ENCODE data around the gene ZNF680. TPM values are rescaled to one million over a fixed set of nuclear protein-coding genes. Genes with fewer than 3 reads are reported as not detected.

ZNF680 gene
- total RNA-seq, 1 experiment from 2014 or later, result 11.2 TPM

DNA sequence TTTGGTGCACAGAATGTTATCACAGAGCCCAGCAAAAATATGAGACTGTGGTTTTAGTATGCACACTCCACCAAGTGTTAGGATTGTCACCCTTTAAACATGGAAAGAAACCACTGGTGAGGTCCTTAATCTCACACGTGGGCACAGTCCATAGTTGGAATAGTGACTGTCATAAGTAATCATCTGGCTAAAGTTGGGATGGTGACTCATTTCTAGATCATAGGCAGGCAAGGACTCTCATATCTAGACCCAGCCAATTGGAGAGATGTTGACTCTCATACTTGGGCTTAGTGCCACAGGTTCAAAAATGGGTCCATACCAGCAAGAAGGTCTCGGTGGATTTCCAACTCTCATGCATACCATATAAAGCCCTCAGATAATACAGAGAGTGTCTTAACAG lies 39.6 kb upstream of the ZNF680 start (continued):
- TF ChIP-seq, protein P1, sequence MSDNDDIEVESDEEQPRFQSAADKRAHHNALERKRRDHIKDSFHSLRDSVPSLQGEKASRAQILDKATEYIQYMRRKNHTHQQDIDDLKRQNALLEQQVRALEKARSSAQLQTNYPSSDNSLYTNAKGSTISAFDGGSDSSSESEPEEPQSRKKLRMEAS (IDR thresholded peaks at IDR 0.05), result no peak
- TF ChIP-seq EZH2 (IDR thresholded peaks at IDR 0.05), result no peak
- no peak for TF ChIP-seq EGR1 (IDR thresholded peaks at IDR 0.05; ENCODE audit: low read depth)
- no peak for TF ChIP-seq SIN3A (IDR thresholded peaks at IDR 0.05; ENCODE audit: low read depth)
- TF ChIP-seq JUND (IDR thresholded peaks at IDR 0.05), result no peak
- TF ChIP-seq, protein P2, sequence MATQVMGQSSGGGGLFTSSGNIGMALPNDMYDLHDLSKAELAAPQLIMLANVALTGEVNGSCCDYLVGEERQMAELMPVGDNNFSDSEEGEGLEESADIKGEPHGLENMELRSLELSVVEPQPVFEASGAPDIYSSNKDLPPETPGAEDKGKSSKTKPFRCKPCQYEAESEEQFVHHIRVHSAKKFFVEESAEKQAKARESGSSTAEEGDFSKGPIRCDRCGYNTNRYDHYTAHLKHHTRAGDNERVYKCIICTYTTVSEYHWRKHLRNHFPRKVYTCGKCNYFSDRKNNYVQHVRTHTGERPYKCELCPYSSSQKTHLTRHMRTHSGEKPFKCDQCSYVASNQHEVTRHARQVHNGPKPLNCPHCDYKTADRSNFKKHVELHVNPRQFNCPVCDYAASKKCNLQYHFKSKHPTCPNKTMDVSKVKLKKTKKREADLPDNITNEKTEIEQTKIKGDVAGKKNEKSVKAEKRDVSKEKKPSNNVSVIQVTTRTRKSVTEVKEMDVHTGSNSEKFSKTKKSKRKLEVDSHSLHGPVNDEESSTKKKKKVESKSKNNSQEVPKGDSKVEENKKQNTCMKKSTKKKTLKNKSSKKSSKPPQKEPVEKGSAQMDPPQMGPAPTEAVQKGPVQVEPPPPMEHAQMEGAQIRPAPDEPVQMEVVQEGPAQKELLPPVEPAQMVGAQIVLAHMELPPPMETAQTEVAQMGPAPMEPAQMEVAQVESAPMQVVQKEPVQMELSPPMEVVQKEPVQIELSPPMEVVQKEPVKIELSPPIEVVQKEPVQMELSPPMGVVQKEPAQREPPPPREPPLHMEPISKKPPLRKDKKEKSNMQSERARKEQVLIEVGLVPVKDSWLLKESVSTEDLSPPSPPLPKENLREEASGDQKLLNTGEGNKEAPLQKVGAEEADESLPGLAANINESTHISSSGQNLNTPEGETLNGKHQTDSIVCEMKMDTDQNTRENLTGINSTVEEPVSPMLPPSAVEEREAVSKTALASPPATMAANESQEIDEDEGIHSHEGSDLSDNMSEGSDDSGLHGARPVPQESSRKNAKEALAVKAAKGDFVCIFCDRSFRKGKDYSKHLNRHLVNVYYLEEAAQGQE (IDR thresholded peaks at IDR 0.05; ENCODE audit: low read depth), result no peak
- TF ChIP-seq EZH2phosphoT487 (IDR thresholded peaks at IDR 0.05; ENCODE audit: borderline replicate concordance), result no peak
- TF ChIP-seq ELF1 (IDR thresholded peaks at IDR 0.05; ENCODE audit: borderline replicate concordance, low read depth), result no peak
- TF ChIP-seq POLR2AphosphoS5 (IDR thresholded peaks at IDR 0.05; ENCODE audit: low read depth, low read length), result no peak
- TF ChIP-seq CEBPB (IDR thresholded peaks at IDR 0.05; ENCODE audit: low read depth), result no peak

DNA sequence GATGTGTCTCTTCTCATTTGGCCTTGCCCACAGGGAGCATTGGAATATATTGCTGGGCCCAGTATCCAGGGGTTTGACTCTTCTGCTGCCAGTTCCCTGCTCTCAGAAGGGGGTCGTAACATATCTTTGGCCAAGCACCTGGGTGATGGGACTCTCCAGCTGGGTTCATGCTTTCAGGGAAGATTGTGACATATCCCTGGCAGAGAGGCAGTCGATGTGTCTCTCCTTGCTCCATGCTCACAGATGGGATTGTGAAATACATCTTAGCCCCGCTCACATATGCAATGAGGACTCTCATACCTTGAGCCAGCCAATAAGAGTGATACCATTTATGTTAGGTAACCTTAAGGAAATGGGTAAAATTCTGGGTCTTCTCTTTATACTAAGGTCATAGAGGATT lies 39.2 kb upstream of the ZNF680 start:
- Histone ChIP-seq H3K9ac (ENCODE audit: low read length) (no peak overlapping the region), H3K36me3 (ENCODE audit: control insufficient read depth in 1 of 2, insufficient read depth in 2 of 2, low read length in 2 of 2) (no peaks in the 10 kb centered on the region), H3K79me2 (ENCODE audit: insufficient read depth, low read length) (no peaks in the 10 kb centered on the region), H3K27ac (ENCODE audit: low read depth, low read length) (no peak overlapping the region), H2AFZ (ENCODE audit: low read depth, low read length, poor library complexity, severe bottlenecking) (no peak overlapping the region), H3K4me3 (replicated peaks in 1 of 2; ENCODE audit: low read depth in 1 of 2, low read length in 2 of 2) (no peak overlapping the region), H4K20me1 (ENCODE audit: insufficient read depth) (no peaks in the 10 kb centered on the region), H3K4me2 (ENCODE audit: low read length) (no peak overlapping the region), H3K27me3 (ENCODE audit: insufficient read depth, low read length) (no peaks in the 10 kb centered on the region), H3K9me3 (ENCODE audit: control insufficient read depth in 1 of 2, insufficient read depth in 1 of 2, low read depth in 1 of 2, low read length in 2 of 2) (peaks cover 0 to 6% of the 10 kb centered on the region in 2 experiments; a peak in 1 of 4 replicates), H3K9me2 (ENCODE audit: insufficient read depth) (no peaks in the 10 kb centered on the region), H3K4me1 (ENCODE audit: control insufficient read depth in 1 of 2, insufficient read depth in 2 of 2, low read length in 2 of 2) (no peaks in the 10 kb centered on the region)
- RAD21 ChIA-PET (ENCODE audit: low non-redundant PET in 1 of 2, low total read pairs in 2 of 2, uncharacterized antibody in 2 of 2, unreplicated experiment in 2 of 2), result no interaction called here
- TF ChIP-seq, protein P3, sequence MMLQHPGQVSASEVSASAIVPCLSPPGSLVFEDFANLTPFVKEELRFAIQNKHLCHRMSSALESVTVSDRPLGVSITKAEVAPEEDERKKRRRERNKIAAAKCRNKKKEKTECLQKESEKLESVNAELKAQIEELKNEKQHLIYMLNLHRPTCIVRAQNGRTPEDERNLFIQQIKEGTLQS (IDR thresholded peaks at IDR 0.05), result no peak
- intact Hi-C loops (cut with micrococcal nuclease), result no loop called here
- CTCF ChIA-PET, result no interaction called here
- ATAC-seq (no peak), DNase-seq (ENCODE audit: low read depth, low spot score) (no peak)
- POLR2A ChIA-PET, result no interaction called here
- no TSS peak for BruUV-seq (replicated peaks)

Measured in HCT116 (cell line).